Tibial artery (tissue), 4 donors: ENCODE results near the gene SPIB.

Source experiments
- DNase-seq, 2 donors: peaks; one replicate each; pipeline ENCODE4 v3.0.0-alpha.2; 2019
- H3K27ac ChIP-seq, 2 donors: fragments of 200-600 bp; sonication (generic) in 1 of 2; 1 replicate in 1 of 2; 2 replicates in 1 of 2; pipeline ENCODE4 v1.5.1; 2018 to 2019; ENCODE audit warnings: mild to moderate bottlenecking in 1 of 2
- H3K27me3 ChIP-seq, 2 donors: fragments of 200-600 bp; sonication (generic) in 1 of 2; one replicate each; pipeline versions ENCODE4 v1.5.1 to v1.6.0; 2016 to 2019
- H3K36me3 ChIP-seq, 3 donors: fragments of 200-600 bp; sonication (generic) in 2 of 3; one replicate each; pipeline ENCODE4 v1.5.1; 2016 to 2019; ENCODE audit warnings: mild to moderate bottlenecking in 2 of 3
- H3K4me1 ChIP-seq, 4 donors: fragments of 200-600 bp; sonication (generic) in 2 of 4; 1 replicate in 3 of 4; 2 replicates in 1 of 4; pipeline ENCODE4 v1.5.1; 2016 to 2019
- H3K4me3 ChIP-seq, 2 donors: fragments of 200-600 bp; sonication (generic) in 1 of 2; 1 replicate in 1 of 2; 2 replicates in 1 of 2; pipeline ENCODE4 v1.5.1; 2018 to 2019; ENCODE audit warnings: mild to moderate bottlenecking in 2 of 2
- H3K9me3 ChIP-seq, 3 donors: fragments of 200-600 bp; sonication (generic) in 1 of 3; one replicate each; pipeline ENCODE4 v1.5.1; 2016 to 2019
- intact Hi-C: fragments of 100-400 bp; cut with DNase I; formaldehyde crosslinking; loops from one replicate; pipeline ENCODE4 v1.15.0; 2023; ENCODE audit warnings: low total_unique reads
- TF ChIP-seq, protein P1 (sequence below), 2 experiments: fragments of 200-600 bp in 1 of 2; fragments of 450-650 bp in 1 of 2; IDR thresholded peaks; one replicate each; pipeline ENCODE4 v1.5.1; 2017 to 2019; ENCODE audit warnings: antibody characterized with exemption in 2 of 2, mild to moderate bottlenecking in 1 of 2, moderate library complexity in 1 of 2

The SPIB gene

DNA sequence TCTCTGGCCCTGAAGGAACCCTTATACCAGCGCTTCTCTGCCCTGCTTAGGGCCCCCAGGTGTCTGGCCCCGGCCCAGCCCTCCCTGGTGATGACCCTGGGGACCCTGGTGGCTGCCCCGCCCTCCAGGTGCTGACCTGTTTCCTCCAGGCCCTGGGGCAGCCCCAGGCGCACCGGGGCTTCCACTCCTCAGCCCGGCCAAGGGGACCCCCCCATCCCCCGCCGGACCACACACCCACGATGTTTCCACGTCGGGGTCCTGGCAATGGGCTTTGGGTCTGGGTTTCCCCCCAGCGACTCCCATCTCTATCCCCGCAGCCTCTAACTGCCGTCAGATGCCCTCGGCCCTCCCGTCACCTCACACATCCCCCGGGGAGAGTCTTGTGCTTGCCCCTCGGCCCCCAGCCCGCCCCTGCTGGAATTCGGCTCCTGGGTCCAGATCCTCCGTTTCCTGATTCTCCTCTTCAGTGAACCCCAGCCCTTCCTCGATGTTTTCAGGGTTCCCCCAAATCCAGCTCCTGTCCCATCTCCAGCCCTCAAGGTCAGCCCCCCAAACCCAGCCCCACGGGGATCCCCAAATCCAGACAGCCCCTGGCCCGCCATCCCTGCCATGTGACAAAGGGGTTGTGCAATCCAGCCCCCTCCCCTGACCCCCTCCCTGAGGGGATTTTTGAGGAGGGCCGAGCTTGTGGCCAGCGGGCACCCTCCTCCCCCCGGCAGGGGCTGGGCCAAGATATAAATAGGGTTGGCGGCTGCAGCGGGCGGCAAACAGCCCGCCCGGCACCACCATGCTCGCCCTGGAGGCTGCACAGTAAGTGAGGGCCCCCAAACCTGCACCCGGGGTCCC, at the start of gene SPIB:
Gene SPIB, plus strand, starts transcription at position 763 of the 846 bp plus-strand sequence. Its CDS starts 25 bp downstream, at position 788.
- Histone ChIP-seq H3K27me3 (peaks cover 0 to 64% of the 10 kb centered on the region in 2 donors), H3K4me1 (peaks cover 0 to 17% (median 10%) of the 10 kb centered on the region in 4 donors), H3K36me3 (peaks cover 0 to 8% (median 0%) of the 10 kb centered on the region in 3 donors), H3K27ac (no peak within 1 kb of the TSS), H3K9me3 (no peaks in the 10 kb centered on the region), H3K4me3 (no peak within 1 kb of the TSS)
- intact Hi-C loops, result no loop called here
- no peak for DNase-seq
- TF ChIP-seq, protein P1, sequence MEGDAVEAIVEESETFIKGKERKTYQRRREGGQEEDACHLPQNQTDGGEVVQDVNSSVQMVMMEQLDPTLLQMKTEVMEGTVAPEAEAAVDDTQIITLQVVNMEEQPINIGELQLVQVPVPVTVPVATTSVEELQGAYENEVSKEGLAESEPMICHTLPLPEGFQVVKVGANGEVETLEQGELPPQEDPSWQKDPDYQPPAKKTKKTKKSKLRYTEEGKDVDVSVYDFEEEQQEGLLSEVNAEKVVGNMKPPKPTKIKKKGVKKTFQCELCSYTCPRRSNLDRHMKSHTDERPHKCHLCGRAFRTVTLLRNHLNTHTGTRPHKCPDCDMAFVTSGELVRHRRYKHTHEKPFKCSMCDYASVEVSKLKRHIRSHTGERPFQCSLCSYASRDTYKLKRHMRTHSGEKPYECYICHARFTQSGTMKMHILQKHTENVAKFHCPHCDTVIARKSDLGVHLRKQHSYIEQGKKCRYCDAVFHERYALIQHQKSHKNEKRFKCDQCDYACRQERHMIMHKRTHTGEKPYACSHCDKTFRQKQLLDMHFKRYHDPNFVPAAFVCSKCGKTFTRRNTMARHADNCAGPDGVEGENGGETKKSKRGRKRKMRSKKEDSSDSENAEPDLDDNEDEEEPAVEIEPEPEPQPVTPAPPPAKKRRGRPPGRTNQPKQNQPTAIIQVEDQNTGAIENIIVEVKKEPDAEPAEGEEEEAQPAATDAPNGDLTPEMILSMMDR (IDR thresholded peaks at IDR 0.05), result no peak

DNA sequence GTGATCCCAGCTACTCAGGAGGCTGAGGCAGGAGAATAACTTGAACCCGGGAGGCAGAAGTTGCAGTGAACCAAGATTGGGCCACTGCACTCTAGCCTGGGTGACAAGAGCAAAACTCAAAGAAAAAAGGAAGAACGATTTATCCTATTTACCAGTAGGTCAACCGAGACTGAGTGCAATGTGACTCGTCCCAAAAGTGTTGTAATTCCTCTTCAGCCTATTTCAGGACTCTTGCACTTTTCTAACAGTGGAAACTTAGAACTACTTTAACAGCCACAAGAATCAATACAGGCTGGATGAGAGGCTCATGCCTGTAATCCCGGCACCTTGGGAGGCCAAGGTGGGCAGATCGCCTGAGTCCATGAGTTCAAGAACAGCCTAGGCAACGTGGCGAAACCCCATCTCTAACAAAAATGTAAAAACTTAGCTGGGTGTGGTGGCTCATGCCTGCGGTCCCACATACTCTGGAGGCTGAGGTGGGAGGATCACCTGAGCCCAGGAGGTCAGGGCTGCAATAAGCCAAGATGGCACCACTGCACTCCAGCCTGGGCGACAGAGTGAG, 46.7 kb upstream of the SPIB start:
- Histone ChIP-seq H3K4me3 (no peak overlapping the region), H3K27me3 (no peaks in the 10 kb centered on the region), H3K9me3 (no peaks in the 10 kb centered on the region), H3K4me1 (peaks cover 0 to 15% (median under 1%) of the 10 kb centered on the region in 4 donors), H3K27ac (no peak overlapping the region), H3K36me3 (no peaks in the 10 kb centered on the region)
- intact Hi-C loops, result loop anchor here (2.0 kb wide), 1 partner anchor 43 kb away; no protein-coding TSS in a partner anchor
- TF ChIP-seq, protein P1 (IDR thresholded peaks at IDR 0.05), result no peak
- no peak for DNase-seq

DNA sequence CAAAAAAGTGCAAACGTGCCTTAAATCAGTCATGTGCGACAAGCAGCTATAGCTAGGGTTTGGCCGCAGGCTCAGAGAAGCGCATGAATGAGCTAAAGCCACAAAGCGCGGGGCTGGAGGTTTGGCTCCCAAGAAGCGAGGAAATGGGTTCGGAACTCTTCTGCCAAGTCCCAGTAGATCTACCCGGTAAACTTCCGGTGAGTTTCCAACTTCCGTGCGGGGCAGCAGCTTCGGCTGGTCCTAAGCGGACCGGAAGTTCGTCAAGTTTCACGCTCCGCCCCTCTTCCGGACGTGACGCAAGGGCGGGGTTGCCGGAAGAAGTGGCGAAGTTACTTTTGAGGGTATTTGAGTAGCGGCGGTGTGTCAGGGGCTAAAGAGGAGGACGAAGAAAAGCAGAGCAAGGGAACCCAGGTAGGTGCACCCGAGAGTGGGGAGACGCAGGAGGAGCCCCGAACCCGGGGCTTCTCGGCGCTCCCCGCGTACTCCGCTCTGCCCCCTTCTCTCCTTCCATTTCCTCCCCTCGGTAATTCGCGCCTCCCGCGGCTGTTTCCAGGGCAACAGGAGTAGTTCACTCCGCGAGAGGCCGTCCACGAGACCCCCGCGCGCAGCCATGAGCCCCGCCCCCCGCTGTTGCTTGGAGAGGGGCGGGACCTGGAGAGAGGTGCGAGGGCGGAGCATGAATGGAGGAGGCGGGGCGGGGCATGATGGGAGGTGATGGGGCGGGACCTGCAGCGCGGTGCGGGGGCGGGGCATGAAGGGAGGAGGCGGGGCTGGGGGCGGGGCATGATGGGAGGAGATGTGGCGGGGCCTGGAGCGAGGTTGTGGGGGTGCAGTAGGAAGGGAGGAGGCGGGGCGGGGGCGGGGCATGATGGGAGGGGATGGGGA, 42.3 kb upstream of the SPIB start, which contains the start of gene NR1H2:
Gene NR1H2, plus strand, starts transcription at position 292 of the 885 bp plus-strand sequence. CDS start 1,149 bp downstream, outside the sequence.
- Histone ChIP-seq H3K4me3 (peak within 1 kb of the TSS; percentile 66 to 97), H3K4me1 (peaks cover 0 to 11% (median 5%) of the 10 kb centered on the region in 4 donors), H3K27me3 (no peaks in the 10 kb centered on the region), H3K9me3 (no peaks in the 10 kb centered on the region), H3K27ac (peak within 1 kb of the TSS; percentile 92 to 100), H3K36me3 (peaks cover 37 to 43% (median 41%) of the 10 kb centered on the region in 3 donors)
- peak; percentile 94 to 97 for DNase-seq
- TF ChIP-seq, protein P1 (IDR thresholded peaks at IDR 0.05), result peak in 1 of 2 experiments; percentile 7
- intact Hi-C loops, result no loop called here

DNA sequence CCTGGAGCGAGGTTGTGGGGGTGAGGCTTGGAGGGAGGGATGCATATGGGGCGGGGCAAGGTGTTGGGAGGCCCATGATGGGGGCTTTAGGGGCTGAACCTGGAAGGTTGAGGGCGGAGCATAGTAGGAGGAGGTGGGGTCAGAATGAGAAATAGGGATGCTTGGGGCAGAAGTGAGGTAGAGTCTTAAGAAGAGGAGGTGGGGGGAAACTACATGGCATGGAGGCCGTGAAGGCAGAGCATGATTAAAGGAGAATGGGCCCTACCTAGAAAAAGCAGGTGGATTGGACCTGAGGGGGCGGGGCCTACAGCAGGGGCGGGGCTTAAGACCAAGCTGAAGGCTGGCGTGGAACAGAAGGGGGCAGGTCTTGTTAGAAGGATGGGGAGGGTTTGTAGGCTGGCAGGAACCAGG, 41.7 kb upstream of the SPIB start:
- Histone ChIP-seq H3K27ac (peak overlapping the region; percentile 92 to 100), H3K4me1 (peaks cover 0 to 11% (median 5%) of the 10 kb centered on the region in 4 donors), H3K4me3 (peak overlapping the region; percentile 66 to 97), H3K9me3 (no peaks in the 10 kb centered on the region), H3K36me3 (peaks cover 44 to 49% (median 48%) of the 10 kb centered on the region in 3 donors), H3K27me3 (no peaks in the 10 kb centered on the region)
- TF ChIP-seq, protein P1 (IDR thresholded peaks at IDR 0.05), result no peak
- intact Hi-C loops, result no loop called here
- DNase-seq, result peak in 1 of 2 donors; percentile 69

DNA sequence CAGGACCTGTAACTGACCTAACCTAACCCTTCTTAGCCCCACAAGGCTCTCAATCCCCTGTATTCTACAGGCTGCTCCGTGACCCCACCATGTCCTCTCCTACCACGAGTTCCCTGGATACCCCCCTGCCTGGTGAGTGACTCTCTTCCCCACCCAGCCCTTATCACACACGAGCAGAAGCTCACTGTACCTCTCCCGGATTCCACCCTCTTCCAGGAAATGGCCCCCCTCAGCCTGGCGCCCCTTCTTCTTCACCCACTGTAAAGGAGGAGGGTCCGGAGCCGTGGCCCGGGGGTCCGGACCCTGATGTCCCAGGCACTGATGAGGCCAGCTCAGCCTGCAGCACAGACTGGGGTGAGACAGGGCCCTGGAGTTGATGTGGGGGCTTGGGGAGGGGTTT, 41.2 kb upstream of the SPIB start:
- TF ChIP-seq, protein P1 (IDR thresholded peaks at IDR 0.05), result no peak
- intact Hi-C loops, result no loop called here
- H3K4me3 ChIP-seq, result no peak overlapping the region

More for the DNA sequence above, 41.2 kb upstream of the SPIB start:
- H3K4me1 ChIP-seq, result peaks cover 0 to 11% (median 5%) of the 10 kb centered on the region in 4 donors
- DNase-seq, result no peak
- no peaks in the 10 kb centered on the region for H3K9me3 ChIP-seq
- no peaks in the 10 kb centered on the region for H3K27me3 ChIP-seq
- H3K36me3 ChIP-seq, result peaks cover 48 to 54% (median 52%) of the 10 kb centered on the region in 3 donors
- peak overlapping the region; percentile 92 to 100 for H3K27ac ChIP-seq
